SK-N-SH (cell line): Measurements from ENCODE around the gene LMO4. TPM values are rescaled to one million over a fixed set of nuclear protein-coding genes. Genes with fewer than 3 reads are reported as not detected.

Source experiments
- CTCF ChIA-PET: fragments of 300-600, 350-600 bp; formaldehyde crosslinking; extraction: SDS; loops from one replicate; lab custom pipeline; 2021; lab: Yijun Ruan, JAX
- POLR2A ChIA-PET: fragments of 350-600 bp; sonication (Branson Sonifier 250); formaldehyde crosslinking; extraction: SDS; loops from one replicate; lab custom pipeline; 2020; ENCODE audit warnings: antibody characterized with exemption, inconsistent platforms; lab: Yijun Ruan, JAX
- DNase-seq: peaks from one replicate; pipeline ENCODE4 v3.0.0; 2012
- H2AFZ ChIP-seq: fragments of 200-600 bp; sonication (generic); 2 replicates; pipeline ENCODE4 v1.8.1; 2016; ENCODE audit warnings: antibody characterized with exemption, mild to moderate bottlenecking, low read depth
- H3F3A ChIP-seq: fragments of 200-600 bp; sonication (generic); replicated peaks from 2 replicates; pipeline ENCODE3; 2016; ENCODE audit warnings: antibody characterized with exemption, mild to moderate bottlenecking; ENCODE audit not compliant: insufficient read depth
- H3K27ac ChIP-seq, 2 experiments: fragments of 200-500 bp in 1 of 2; fragments of 200-600 bp in 1 of 2; sonication (Bioruptor generic) in 1 of 2; sonication (generic), shearing (Covaris generic) in 1 of 2; 2 replicates each; pipeline versions ENCODE4 v1.5.1 to v1.6.1; 2014 to 2016; ENCODE audit warnings: low read depth in 2 of 2, inconsistent platforms in 1 of 2, low read length in 1 of 2, mild to moderate bottlenecking in 1 of 2, mixed read lengths in 1 of 2
- H3K27me3 ChIP-seq: fragments of 200-600 bp; sonication (generic), shearing (Covaris generic); 2 replicates; pipeline ENCODE4 v1.6.1; 2016; ENCODE audit warnings: mixed run types; ENCODE audit not compliant: insufficient read depth
- H3K36me3 ChIP-seq, 2 experiments: fragments of 200-500 bp in 1 of 2; fragments of 200-600 bp in 1 of 2; sonication (Bioruptor generic) in 1 of 2; sonication (generic) in 1 of 2; replicated peaks in 1 of 2; 2 replicates each; pipeline versions ENCODE3 to v1.5.1; 2014 to 2016; ENCODE audit warnings: low read length in 1 of 2, mild to moderate bottlenecking in 1 of 2; ENCODE audit not compliant: insufficient read depth in 2 of 2, control insufficient read depth in 1 of 2
- H3K4me1 ChIP-seq, 2 experiments: fragments of 200-500 bp in 1 of 2; fragments of 200-600 bp in 1 of 2; sonication (Bioruptor generic) in 1 of 2; sonication (generic), shearing (Covaris generic) in 1 of 2; 2 replicates each; pipeline versions ENCODE4 v1.5.1 to v1.6.1; 2014 to 2016; ENCODE audit warnings: low read depth in 1 of 2, low read length in 1 of 2, mixed run types in 1 of 2; ENCODE audit not compliant: insufficient read depth in 2 of 2, control insufficient read depth in 1 of 2
- H3K4me2 ChIP-seq: fragments of 200-600 bp; sonication (generic), shearing (Covaris generic); 2 replicates; pipeline ENCODE4 v1.6.1; 2017; ENCODE audit warnings: mixed run types
- H3K4me3 ChIP-seq, 2 experiments: fragments of 200-500 bp in 1 of 2; fragments of 200-600 bp in 1 of 2; sonication (Bioruptor generic) in 1 of 2; sonication (generic), shearing (Covaris generic) in 1 of 2; 2 replicates each; pipeline versions ENCODE4 v1.5.1 to v1.8.1; 2014 to 2016; ENCODE audit warnings: low read depth in 2 of 2, inconsistent platforms in 1 of 2, low read length in 1 of 2, mild to moderate bottlenecking in 1 of 2, mixed read lengths in 1 of 2, moderate library complexity in 1 of 2
- H3K79me2 ChIP-seq: fragments of 200-600 bp; sonication (generic); 2 replicates; pipeline ENCODE4 v1.8.1; 2017; ENCODE audit warnings: mild to moderate bottlenecking; ENCODE audit not compliant: insufficient read depth
- H3K9ac ChIP-seq: fragments of 200-600 bp; sonication (generic); 2 replicates; pipeline ENCODE4 v1.6.1; 2017; ENCODE audit warnings: mixed run types
- H3K9me2 ChIP-seq: fragments of 200-600 bp; sonication (generic); 2 replicates; pipeline ENCODE4 v1.6.1; 2017; ENCODE audit warnings: mixed run types
- H3K9me3 ChIP-seq: fragments of 200-600 bp; sonication (generic); 2 replicates; pipeline ENCODE4 v1.6.1; 2017; ENCODE audit warnings: mixed run types, mild to moderate bottlenecking, moderate library complexity
- H4K20me1 ChIP-seq: fragments of 200-600 bp; sonication (generic); 2 replicates; pipeline ENCODE4 v1.6.1; 2017; ENCODE audit warnings: mild to moderate bottlenecking, mixed run types; ENCODE audit not compliant: insufficient read depth
- CHD2 ChIP-seq: fragments of 150-350 bp; IDR thresholded peaks from 2 replicates; pipeline ENCODE4 v1.6.1; 2018; ENCODE audit warnings: low read length; ENCODE audit not compliant: partially characterized antibody
- CTCF ChIP-seq: fragments of 200-600 bp; sonication (generic); IDR thresholded peaks from 2 replicates; pipeline ENCODE4 v1.6.1; 2017; ENCODE audit warnings: antibody characterized with exemption, mild to moderate bottlenecking, moderate library complexity
- FOSL2 ChIP-seq: IDR thresholded peaks from 2 replicates; pipeline ENCODE4 v1.4.0; 2012; ENCODE audit warnings: low read depth, mild to moderate bottlenecking, moderate library complexity, borderline replicate concordance
- IRF3 ChIP-seq: fragments of 150-350 bp; IDR thresholded peaks from 2 replicates; pipeline ENCODE4 v1.6.1; 2016; ENCODE audit warnings: mild to moderate bottlenecking, low read depth, low read length
- JUND ChIP-seq: IDR thresholded peaks from 2 replicates; pipeline ENCODE4 v1.4.0; 2012
- MEF2A ChIP-seq: IDR thresholded peaks from 2 replicates; pipeline ENCODE4 v1.4.0; 2012; ENCODE audit warnings: low read depth, borderline replicate concordance
- MXI1 ChIP-seq: IDR thresholded peaks from 2 replicates; pipeline ENCODE4 v1.6.1; 2012; ENCODE audit warnings: mild to moderate bottlenecking, low read depth, low read length, improper control_type of control experiment
- NRF1 ChIP-seq: IDR thresholded peaks from 2 replicates; pipeline ENCODE4 v1.6.1; 2012; ENCODE audit warnings: low read depth, mild to moderate bottlenecking, low read length
- POLR2AphosphoS5 ChIP-seq: IDR thresholded peaks from 2 replicates; pipeline ENCODE4 v1.6.1; 2012; ENCODE audit warnings: low read depth, low read length
- RAD21 ChIP-seq: IDR thresholded peaks from 2 replicates; pipeline ENCODE4 v1.6.1; 2012; ENCODE audit warnings: mild to moderate bottlenecking, low read length
- RFX5 ChIP-seq: IDR thresholded peaks from 2 replicates; pipeline ENCODE4 v1.6.1; 2012; ENCODE audit warnings: mild to moderate bottlenecking, improper control_type of control experiment, low read length
- RXRA ChIP-seq: IDR thresholded peaks from 2 replicates; pipeline ENCODE4 v1.4.0; 2012; ENCODE audit warnings: low read depth, mild to moderate bottlenecking, borderline replicate concordance
- SIN3A ChIP-seq: IDR thresholded peaks from 2 replicates; pipeline ENCODE4 v1.6.1; 2012; ENCODE audit warnings: low read depth, mild to moderate bottlenecking, low read length, moderate library complexity, borderline replicate concordance
- SMC3 ChIP-seq: IDR thresholded peaks from 2 replicates; pipeline ENCODE4 v1.6.1; 2012; ENCODE audit warnings: low read depth, low read length, improper control_type of control experiment
- TAF1 ChIP-seq: IDR thresholded peaks from 2 replicates; pipeline ENCODE4 v1.6.1; 2012; ENCODE audit warnings: low read depth, mild to moderate bottlenecking, low read length, moderate library complexity, borderline replicate concordance
- TEAD4 ChIP-seq: IDR thresholded peaks from 2 replicates; pipeline ENCODE4 v1.4.0; 2012; ENCODE audit warnings: mild to moderate bottlenecking, borderline replicate concordance; ENCODE audit not compliant: insufficient read depth
- USF1 ChIP-seq: IDR thresholded peaks from 2 replicates; pipeline ENCODE4 v1.4.0; 2012; ENCODE audit warnings: low read depth, borderline replicate concordance
- USF2 ChIP-seq: fragments of 150-350 bp; IDR thresholded peaks from 2 replicates; pipeline ENCODE4 v1.6.1; 2017; ENCODE audit warnings: antibody characterized with exemption, low read length, low read depth, borderline replicate concordance
- YY1 ChIP-seq: IDR thresholded peaks from 2 replicates; pipeline ENCODE4 v1.4.0; 2012; ENCODE audit warnings: low read depth, mild to moderate bottlenecking
- ZBTB33 ChIP-seq: IDR thresholded peaks from 2 replicates; pipeline ENCODE4 v1.4.0; 2012; ENCODE audit warnings: low read depth, borderline replicate concordance
- WGBS: methylation state at CpG from one replicate; pipeline ENCODE4 v1.1.6; 2017; ENCODE audit warnings: low lambda C conversion rate; 5-methylcytosine and 5-hydroxymethylcytosine counted together
- polyA plus RNA-seq, 3 experiments: library from polyadenylated mRNA; depleted of rRNA; stranded (reverse); fragments of >200 nt; gene quantifications; 2 replicates each; pipeline ENCODE4 v1.2.3, GENCODE V29; 2012

Gene LMO4
- polyA plus RNA-seq, 1 of the 3 experiments (the other 2 are of a cell fraction), result 64.7 TPM

GRCh38 chr1:87349036-87349435 lies 20.4 kb downstream of the LMO4 start:
- H3K4me3 ChIP-seq, result no peak overlapping the region
- CTCF ChIA-PET, result interaction anchor here (2.0 kb wide), 1 partner anchor 15 kb away, joined by 6 read pairs; no protein-coding TSS in a partner anchor
- no peak overlapping the region for H2AFZ ChIP-seq
- 87% methylated on average over 2 of the region's 2 CpGs for WGBS
- no peak overlapping the region for H3K27ac ChIP-seq
- peaks cover 26 to 38% of the 10 kb centered on the region in 2 experiments for H3K36me3 ChIP-seq
- H4K20me1 ChIP-seq, result no peaks in the 10 kb centered on the region
- H3K4me1 ChIP-seq, result no peaks in the 10 kb centered on the region
- H3K9me2 ChIP-seq, result no peaks in the 10 kb centered on the region
- H3K4me2 ChIP-seq, result no peak overlapping the region
- H3K9ac ChIP-seq, result no peak overlapping the region
- TF ChIP-seq POLR2AphosphoS5 (no peak), RXRA (no peak), NRF1 (no peak), MXI1 (no peak), IRF3 (no peak), RAD21 (no peak), TEAD4 (no peak), RFX5 (no peak), USF1 (no peak), SMC3 (no peak), FOSL2 (no peak)
- POLR2A ChIA-PET, result no interaction called here
- H3K9me3 ChIP-seq, result no peaks in the 10 kb centered on the region
- H3K79me2 ChIP-seq, result 0 out of 2 replicates have a peak, but pooled peaks cover 4% of the 10 kb centered on the region
- peaks cover 12% of the 10 kb centered on the region for H3F3A ChIP-seq
- no peaks in the 10 kb centered on the region for H3K27me3 ChIP-seq
- DNase-seq, result no peak

- TF ChIP-seq USF2 (no peak), MEF2A (no peak), RXRA (no peak), TEAD4 (no peak), YY1 (no peak), RAD21 (no peak), CHD2 (no peak), SIN3A (no peak), JUND (no peak), IRF3 (no peak), TAF1 (no peak), ZBTB33 (no peak), CTCF (no peak)
- no peak overlapping the region for H2AFZ ChIP-seq
- H3K4me3 ChIP-seq, result no peak overlapping the region
- DNase-seq, result no peak
- CTCF ChIA-PET, result interaction anchor here (1.1 to 2.9 kb wide), 3 partner anchors 15 to 63 kb away, joined by 3 to 8 read pairs (median 3); no protein-coding TSS in a partner anchor
- no peak overlapping the region for H3K27ac ChIP-seq
- no peaks in the 10 kb centered on the region for H3K9me3 ChIP-seq
- no peaks in the 10 kb centered on the region for H3K9me2 ChIP-seq
- 80% methylated on average over 3 of the region's 3 CpGs for WGBS
- no peak overlapping the region for H3K4me2 ChIP-seq
- no peaks in the 10 kb centered on the region for H4K20me1 ChIP-seq
- no peaks in the 10 kb centered on the region for H3K27me3 ChIP-seq
- no peaks in the 10 kb centered on the region; a peak in 1 of 4 replicates for H3K4me1 ChIP-seq
- no peaks in the 10 kb centered on the region for H3F3A ChIP-seq
- POLR2A ChIA-PET, result no interaction called here
- H3K79me2 ChIP-seq, result no peaks in the 10 kb centered on the region
- H3K9ac ChIP-seq, result no peak overlapping the region
- H3K36me3 ChIP-seq, result no peaks in the 10 kb centered on the region
These were observed 27.2 kb downstream of the LMO4 start for GRCh38 chr1:87355894-87356293.
